ENCODE results near the gene CYBC1.

DNA sequence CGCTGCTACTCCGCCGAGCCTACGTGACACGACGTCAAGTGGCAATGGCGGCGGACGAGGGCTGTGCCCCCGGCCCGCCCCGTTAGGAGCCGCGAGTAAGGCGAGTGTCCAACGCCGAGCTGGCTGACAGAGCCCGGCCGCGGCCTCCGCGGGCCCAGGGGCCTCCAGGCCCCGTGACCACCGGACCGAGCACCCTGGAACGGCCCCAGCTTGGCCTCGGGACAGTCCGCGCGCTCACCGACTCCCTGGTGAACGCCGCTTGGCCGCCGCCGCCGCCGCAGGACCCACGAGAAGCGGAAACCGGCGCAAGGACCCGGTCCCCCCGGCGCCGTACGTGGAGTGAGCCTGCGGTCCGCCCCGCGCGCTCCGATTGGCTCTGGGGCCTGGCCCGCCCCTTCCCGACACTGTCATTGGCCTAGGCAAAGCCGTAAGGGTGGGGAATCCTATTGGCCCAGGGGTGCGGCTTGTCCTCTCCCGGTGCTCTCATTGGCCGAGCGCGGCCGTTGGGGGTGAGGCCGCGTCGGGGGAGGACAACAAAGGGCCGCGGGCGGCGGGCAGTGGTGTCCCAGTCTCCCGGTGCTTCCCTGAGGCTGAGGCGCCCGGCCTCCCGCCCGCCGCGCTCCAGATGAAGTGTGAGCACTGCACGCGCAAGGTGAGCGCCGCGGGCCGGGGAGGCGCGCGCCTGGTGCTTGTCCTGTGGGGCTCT is 7.8 kb upstream of the CYBC1 start, which contains the start of gene NARF:
- TF ChIP-seq BHLHE40 (IDR thresholded peaks at IDR 0.05; ENCODE audit: borderline replicate concordance) = no peak
- no peak for TF ChIP-seq FOXK2 (IDR thresholded peaks at IDR 0.05)
- TF ChIP-seq ZNF384 (IDR thresholded peaks at IDR 0.05) = no peak
- TF ChIP-seq ARNT (IDR thresholded peaks at IDR 0.05) = peak; percentile 100
- TF ChIP-seq LEF1 (IDR thresholded peaks at IDR 0.05; ENCODE audit: borderline replicate concordance) = no peak; the same call in 1 of the 2 replicates
- TF ChIP-seq CTBP1 (IDR thresholded peaks at IDR 0.05; ENCODE audit: borderline replicate concordance) = no peak
- no peak for TF ChIP-seq HDGF (IDR thresholded peaks at IDR 0.05; ENCODE audit: borderline replicate concordance)
- peak; percentile 66 for TF ChIP-seq ELF4 (IDR thresholded peaks at IDR 0.05)
- TF ChIP-seq, protein P1, sequence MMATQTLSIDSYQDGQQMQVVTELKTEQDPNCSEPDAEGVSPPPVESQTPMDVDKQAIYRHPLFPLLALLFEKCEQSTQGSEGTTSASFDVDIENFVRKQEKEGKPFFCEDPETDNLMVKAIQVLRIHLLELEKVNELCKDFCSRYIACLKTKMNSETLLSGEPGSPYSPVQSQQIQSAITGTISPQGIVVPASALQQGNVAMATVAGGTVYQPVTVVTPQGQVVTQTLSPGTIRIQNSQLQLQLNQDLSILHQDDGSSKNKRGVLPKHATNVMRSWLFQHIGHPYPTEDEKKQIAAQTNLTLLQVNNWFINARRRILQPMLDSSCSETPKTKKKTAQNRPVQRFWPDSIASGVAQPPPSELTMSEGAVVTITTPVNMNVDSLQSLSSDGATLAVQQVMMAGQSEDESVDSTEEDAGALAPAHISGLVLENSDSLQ (IDR thresholded peaks at IDR 0.05) = no peak
- no peak; the same call in 1 of the 2 replicates for TF ChIP-seq L3MBTL2 (conservative IDR thresholded peaks at IDR 0.05)

Measured in HEK293T (cell line).